H9 (cell line): ENCODE measurements around the gene ST7L. TPM values are rescaled to one million over a fixed set of nuclear protein-coding genes. Genes with fewer than 3 reads are reported as not detected.

Source experiments
- DNase-seq: peaks from one replicate; pipeline ENCODE4 v3.0.0-alpha.2; 2017
- H2AFZ ChIP-seq: one replicate; pipeline ENCODE4 v1.6.1; 2013; ENCODE audit warnings: mild to moderate bottlenecking, low read length, control low read depth, moderate library complexity
- H2AK5ac ChIP-seq: 2 replicates; pipeline ENCODE4 v1.6.1; 2013; ENCODE audit warnings: low read length, control low read depth, mixed read lengths; ENCODE audit not compliant: insufficient read length
- H2BK120ac ChIP-seq: one replicate; pipeline ENCODE4 v1.6.1; 2013; ENCODE audit warnings: low read depth, mild to moderate bottlenecking, low read length, control low read depth, inconsistent platforms; ENCODE audit not compliant: poor library complexity, severe bottlenecking
- H2BK12ac ChIP-seq: 2 replicates; pipeline ENCODE4 v1.6.1; 2013; ENCODE audit warnings: low read length, control low read depth, mixed read lengths, low read depth; ENCODE audit not compliant: insufficient read length
- H2BK15ac ChIP-seq: 2 replicates; pipeline ENCODE4 v1.6.1; 2013; ENCODE audit warnings: low read depth, low read length, control low read depth
- H2BK20ac ChIP-seq: one replicate; pipeline ENCODE4 v1.6.1; 2013; ENCODE audit warnings: low read depth, mild to moderate bottlenecking, low read length, control low read depth, inconsistent platforms; ENCODE audit not compliant: poor library complexity, severe bottlenecking
- H2BK5ac ChIP-seq: 2 replicates; pipeline ENCODE4 v1.6.1; 2013; ENCODE audit warnings: low read length, control low read depth, mixed read lengths; ENCODE audit not compliant: insufficient read length
- H3K14ac ChIP-seq: 2 replicates; pipeline ENCODE4 v1.6.1; 2013; ENCODE audit warnings: low read length, control low read depth; ENCODE audit not compliant: insufficient read depth
- H3K18ac ChIP-seq: 2 replicates; pipeline ENCODE4 v1.6.1; 2013; ENCODE audit warnings: low read depth, mild to moderate bottlenecking, mixed read lengths, low read length, control low read depth; ENCODE audit not compliant: insufficient read length
- H3K23ac ChIP-seq: 2 replicates; pipeline ENCODE4 v1.6.1; 2013; ENCODE audit warnings: low read length, control low read depth, mixed read lengths, low read depth; ENCODE audit not compliant: insufficient read length
- H3K23me2 ChIP-seq: 2 replicates; pipeline ENCODE4 v1.6.1; 2013; ENCODE audit warnings: low read depth, mild to moderate bottlenecking, mixed read lengths, low read length, control low read depth; ENCODE audit not compliant: insufficient read length, poor library complexity, severe bottlenecking
- H3K27ac ChIP-seq: 2 replicates; pipeline ENCODE4 v1.5.1; 2013; ENCODE audit warnings: low read length, control low read depth, mixed read lengths, low read depth; ENCODE audit not compliant: insufficient read length
- H3K27me3 ChIP-seq: 2 replicates; pipeline ENCODE4 v1.6.1; 2013; ENCODE audit warnings: low read length, control low read depth, inconsistent platforms; ENCODE audit not compliant: insufficient read depth
- H3K4ac ChIP-seq: 2 replicates; pipeline ENCODE4 v1.6.1; 2013; ENCODE audit warnings: low read depth, mild to moderate bottlenecking, control low read depth, inconsistent platforms, low read length, moderate library complexity
- H3K4me1 ChIP-seq: 2 replicates; pipeline ENCODE4 v1.6.1; 2013; ENCODE audit warnings: low read length, control low read depth, inconsistent platforms; ENCODE audit not compliant: insufficient read depth
- H3K4me2 ChIP-seq: 2 replicates; pipeline ENCODE4 v1.6.1; 2013; ENCODE audit warnings: low read length, control low read depth, mixed read lengths; ENCODE audit not compliant: insufficient read length, insufficient read depth
- H3K56ac ChIP-seq: 2 replicates; pipeline ENCODE4 v1.6.1; 2013; ENCODE audit warnings: low read depth, mild to moderate bottlenecking, mixed read lengths, low read length, control low read depth; ENCODE audit not compliant: insufficient read length
- H3K79me1 ChIP-seq: 2 replicates; pipeline ENCODE4 v1.6.1; 2013; ENCODE audit warnings: low read depth, mild to moderate bottlenecking, moderate library complexity, low read length, control low read depth, inconsistent platforms; ENCODE audit not compliant: insufficient read depth, poor library complexity, severe bottlenecking
- H3K79me2 ChIP-seq: 2 replicates; pipeline ENCODE4 v1.6.1; 2013; ENCODE audit warnings: low read length, control low read depth, inconsistent platforms; ENCODE audit not compliant: insufficient read depth
- H3K9ac ChIP-seq: 2 replicates; pipeline ENCODE4 v1.6.1; 2013; ENCODE audit warnings: low read length, control low read depth, mixed read lengths; ENCODE audit not compliant: insufficient read length; ENCODE audit errors: extremely low read depth
- H3K9me3 ChIP-seq: one replicate; pipeline ENCODE4 v1.6.1; 2013; ENCODE audit warnings: low read depth, low read length, inconsistent platforms; ENCODE audit not compliant: control insufficient read depth
- H3T11ph ChIP-seq: one replicate; pipeline ENCODE4 v1.6.1; 2013; ENCODE audit warnings: mild to moderate bottlenecking, low read length, control low read depth, inconsistent platforms
- H4K20me1 ChIP-seq: one replicate; pipeline ENCODE4 v1.6.1; 2013; ENCODE audit not compliant: control insufficient read depth, insufficient read length, insufficient read depth
- H4K5ac ChIP-seq: 2 replicates; pipeline ENCODE4 v1.6.1; 2013; ENCODE audit warnings: low read depth, mild to moderate bottlenecking, mixed read lengths, low read length, control low read depth; ENCODE audit not compliant: insufficient read length
- H4K8ac ChIP-seq: replicated peaks from 2 replicates; pipeline ENCODE4 v1.6.1; 2013; ENCODE audit warnings: low read length, control low read depth, mixed read lengths, low read depth; ENCODE audit not compliant: insufficient read length
- H4K91ac ChIP-seq: 2 replicates; pipeline ENCODE4 v1.6.1; 2013; ENCODE audit warnings: low read depth, mild to moderate bottlenecking, moderate library complexity, mixed read lengths, low read length, control low read depth; ENCODE audit not compliant: insufficient read length
- H3K27ac Mint-ChIP-seq, 3 experiments: 2 replicates in 2 of 3; 3 replicates in 1 of 3; pipeline ENCODE4 v1.8.0; 2020 to 2021; ENCODE audit warnings: mixed read lengths in 3 of 3, mild to moderate bottlenecking in 1 of 3, moderate library complexity in 1 of 3
- H3K27me3 Mint-ChIP-seq: 2 replicates; pipeline ENCODE4 v1.8.0; 2021; ENCODE audit warnings: low read depth, mild to moderate bottlenecking, moderate library complexity, mixed read lengths
- H3K36me3 Mint-ChIP-seq, 3 experiments: 2 replicates in 2 of 3; 3 replicates in 1 of 3; pipeline ENCODE4 v1.8.0; 2020 to 2021; ENCODE audit warnings: low read depth in 3 of 3, mixed read lengths in 3 of 3; ENCODE audit not compliant: insufficient read depth in 1 of 3
- H3K4me1 Mint-ChIP-seq, 2 experiments: 2 replicates each; pipeline ENCODE4 v1.8.0; 2020; ENCODE audit warnings: mixed read lengths in 2 of 2
- H3K4me3 Mint-ChIP-seq, 2 experiments: 2 replicates in 1 of 2; 3 replicates in 1 of 2; pipeline ENCODE4 v1.8.0; 2020 to 2021; ENCODE audit warnings: mild to moderate bottlenecking in 2 of 2, mixed read lengths in 2 of 2, moderate library complexity in 1 of 2
- H3K9me3 Mint-ChIP-seq, 2 experiments: 2 replicates in 1 of 2; 3 replicates in 1 of 2; pipeline ENCODE4 v1.8.0; 2020; ENCODE audit warnings: mild to moderate bottlenecking in 2 of 2, mixed read lengths in 2 of 2, moderate library complexity in 1 of 2
- CTCF ChIP-seq: fragments of 200-600 bp; sonication (generic); conservative IDR thresholded peaks from 3 replicates; pipeline ENCODE4 v1.8.0; 2021; ENCODE audit warnings: antibody characterized with exemption, mild to moderate bottlenecking
- WGBS: extraction: QIAGEN DNeasy Blood & Tissue Kit; methylation state at CpG from one replicate; pipeline ENCODE4 v1.1.7; 2013; ENCODE audit warnings: missing lambda C conversion rate, low lambda C conversion rate, mixed read lengths; ENCODE audit not compliant: insufficient read length; ENCODE audit errors: extremely low coverage; 5-methylcytosine and 5-hydroxymethylcytosine counted together
- total RNA-seq: library from RNA; stranded (reverse); gene quantifications from 2 replicates; pipeline ENCODE4 v1.2.1, GENCODE V29; 2021

The ST7L gene
- total RNA-seq, 1 experiment from 2014 or later, result 16.0 TPM

- Histone ChIP-seq H2AK5ac (no peak overlapping the region), H3K23me2 (no peaks in the 10 kb centered on the region), H3K9ac (no peak overlapping the region), H4K20me1 (no peaks in the 10 kb centered on the region), H3K4me2 (no peak overlapping the region), H3K9me3 (no peaks in the 10 kb centered on the region), H4K91ac (no peak overlapping the region), H2BK20ac (no peak overlapping the region), H3K23ac (no peak overlapping the region), H3K79me1 (no peaks in the 10 kb centered on the region), H3K56ac (no peak overlapping the region), H2BK5ac (no peak overlapping the region), H3K79me2 (no peaks in the 10 kb centered on the region), H2BK12ac (no peak overlapping the region), H3K18ac (no peak overlapping the region), H3K27me3 (no peaks in the 10 kb centered on the region), H3K4me1 (no peaks in the 10 kb centered on the region), H3T11ph (no peak overlapping the region), H3K27ac (no peak overlapping the region), H4K8ac (no peak overlapping the region), H3K4ac (no peak overlapping the region), H2BK120ac (no peak overlapping the region), H2BK15ac (no peak overlapping the region), H3K14ac (no peak overlapping the region), H4K5ac (no peak overlapping the region), H2AFZ (no peak overlapping the region)
- Mint-ChIP-seq H3K27me3 (no peaks in the 10 kb centered on the region), H3K36me3 (peaks cover 28 to 80% (median 75%) of the 10 kb centered on the region in 3 experiments; a peak in 6 of 7 replicates), H3K27ac (no peak overlapping the region), H3K4me1 (peaks cover 17 to 19% of the 10 kb centered on the region in 2 experiments), H3K9me3 (no peaks in the 10 kb centered on the region), H3K4me3 (no peak overlapping the region)
- no peak for TF ChIP-seq CTCF
- no peak for DNase-seq
- no CpG with 5 or more reads among the region's 2 CpGs for WGBS
These were observed 48.0 kb upstream of the ST7L start for GRCh38 chr1:112666946-112667345.
